HG02623 (cell line): Measurements from ENCODE around the gene SCNN1B.

Experiments
- ATAC-seq: cut with Tn5 transposase; IDR thresholded peaks from one replicate; pipeline ENCODE4 v1.9.1; 2021; ENCODE audit warnings: moderate library complexity; ENCODE audit not compliant: unreplicated experiment

Gene SCNN1B

DNA sequence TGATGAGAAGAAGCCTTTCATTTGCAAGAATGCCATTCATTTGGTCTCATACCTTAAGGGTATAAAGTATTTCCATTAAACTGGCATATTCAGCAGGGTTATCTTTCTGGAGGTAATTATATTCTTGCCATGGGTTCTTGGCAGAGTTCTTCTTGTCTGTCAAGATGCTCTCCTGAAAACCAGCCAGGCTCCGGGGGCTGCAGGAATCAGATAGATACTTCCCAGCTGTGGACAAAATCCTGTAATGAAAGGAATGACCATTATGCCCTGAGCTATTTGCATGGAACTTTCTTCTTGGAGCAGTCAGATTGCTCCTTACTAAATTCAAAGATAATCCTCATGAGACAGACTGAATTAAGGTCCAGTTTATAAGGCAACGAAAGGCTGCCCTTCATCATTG lies 103.9 kb downstream of the SCNN1B start:
- ATAC-seq = no peak

DNA sequence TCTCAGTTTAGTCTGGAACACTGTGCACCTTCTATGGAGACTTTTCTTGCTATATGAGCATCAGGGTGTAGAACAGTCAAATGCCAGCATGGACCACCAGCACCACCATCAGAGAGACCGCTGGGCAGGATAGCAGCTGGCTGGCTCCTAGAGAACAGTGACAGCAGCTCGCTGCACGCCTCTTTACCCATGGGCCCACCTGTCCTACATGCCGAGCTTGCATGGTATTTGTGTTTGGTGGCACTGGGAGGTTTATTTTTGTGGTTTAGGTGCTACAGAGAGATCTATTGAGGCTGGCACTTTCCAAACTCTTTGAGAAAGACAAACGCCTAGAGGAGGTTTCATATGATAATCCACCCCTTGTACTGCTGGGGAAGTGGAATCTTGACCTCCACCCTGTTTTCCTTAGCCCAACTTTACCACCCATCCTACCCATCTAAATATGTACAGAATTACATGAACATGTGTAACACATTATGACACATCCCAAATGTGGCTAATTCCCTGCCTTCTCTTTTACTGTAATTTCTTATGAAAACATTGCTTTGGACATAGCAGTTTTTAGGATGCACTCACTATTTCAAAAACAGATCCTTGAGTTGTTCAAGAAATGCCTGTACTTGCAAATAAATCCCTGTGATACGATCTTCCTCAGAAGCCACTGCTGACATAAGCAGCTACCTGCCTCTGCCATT lies 104.6 kb downstream of the SCNN1B start:
- ATAC-seq = no peak

DNA sequence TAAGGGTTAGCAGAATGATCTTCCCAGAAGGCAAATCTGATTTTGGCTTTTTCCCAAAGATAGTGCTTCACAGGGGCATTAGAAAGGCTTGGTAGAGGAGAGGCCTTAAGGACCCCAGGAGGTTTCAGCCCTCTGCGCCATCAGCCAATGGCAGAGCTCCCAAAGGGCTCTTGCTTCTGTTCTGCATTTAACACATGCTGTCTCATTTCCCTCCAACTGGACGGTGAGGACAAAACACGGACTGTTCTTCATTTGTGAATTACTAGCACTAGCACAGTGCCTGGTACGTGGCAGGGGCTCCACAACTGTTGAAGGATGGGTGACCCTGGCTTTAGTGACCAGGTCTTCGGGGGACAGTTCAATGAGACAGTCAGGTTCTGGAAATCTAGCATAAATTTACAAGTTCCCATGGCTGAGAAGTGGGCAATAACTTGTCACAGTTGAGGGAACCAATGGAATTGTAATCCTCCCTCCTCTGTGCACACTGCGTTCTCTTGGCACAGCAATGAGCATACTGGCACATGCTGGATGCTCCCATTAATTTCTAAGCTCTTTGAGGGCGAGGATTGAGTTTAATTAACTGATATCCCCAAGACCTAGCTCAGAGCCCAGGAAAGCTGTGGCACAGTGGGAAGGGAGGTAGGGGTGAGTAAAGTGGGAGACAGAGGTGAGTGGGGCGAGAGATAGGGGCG lies 105.5 kb downstream of the SCNN1B start:
- ATAC-seq = no peak

DNA sequence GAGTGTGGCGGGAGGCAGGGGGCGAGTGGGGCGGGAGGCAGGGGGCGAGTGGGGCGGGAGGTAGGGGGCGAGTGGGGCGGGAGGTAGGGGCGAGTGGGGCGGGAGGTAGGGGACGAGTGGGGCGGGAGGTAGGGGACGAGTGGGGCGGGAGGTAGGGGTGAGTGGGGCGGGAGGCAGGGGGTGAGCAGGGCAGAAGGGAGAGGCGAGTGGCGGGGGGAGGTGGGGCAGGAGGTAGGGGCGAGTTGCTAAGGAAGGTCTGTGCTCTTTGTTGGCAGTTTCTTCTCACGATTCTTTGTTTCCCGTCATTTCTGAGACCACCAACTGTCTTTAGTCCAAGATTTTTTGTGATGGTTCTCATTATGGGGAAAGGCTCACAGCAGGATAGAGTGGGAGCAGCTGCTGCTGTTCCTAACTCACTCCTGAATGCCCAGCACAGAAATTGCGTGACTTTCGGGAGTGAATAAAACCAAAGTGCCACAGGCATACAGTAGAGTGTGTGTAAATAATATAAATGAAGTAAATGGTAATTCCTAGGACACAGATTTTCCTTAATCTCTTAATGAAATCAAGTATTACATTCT lies 106.2 kb downstream of the SCNN1B start:
- ATAC-seq = no peak

DNA sequence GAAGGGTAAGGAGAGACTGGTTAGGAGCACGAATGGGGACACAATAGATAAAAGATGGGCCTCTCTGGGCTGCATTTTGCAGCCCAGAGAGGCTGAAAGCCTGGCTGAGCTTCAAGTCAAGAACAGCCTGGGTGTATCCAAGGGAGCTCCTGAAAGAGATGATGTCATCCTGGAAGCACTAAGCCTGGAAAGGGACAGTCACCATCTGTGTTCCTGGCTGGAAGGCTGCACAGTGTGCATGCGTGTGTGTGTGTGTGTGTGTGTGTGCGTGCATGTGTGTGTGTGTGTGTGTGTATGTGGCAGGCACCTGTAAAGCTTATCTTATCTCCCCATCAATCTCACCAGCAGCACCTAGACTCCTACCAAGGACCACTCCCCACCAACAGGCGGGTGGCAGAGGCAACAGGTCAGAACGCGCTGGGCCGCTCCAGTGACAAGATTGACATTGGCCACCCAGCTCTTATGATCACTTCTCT lies 106.8 kb downstream of the SCNN1B start:
- ATAC-seq = no peak

DNA sequence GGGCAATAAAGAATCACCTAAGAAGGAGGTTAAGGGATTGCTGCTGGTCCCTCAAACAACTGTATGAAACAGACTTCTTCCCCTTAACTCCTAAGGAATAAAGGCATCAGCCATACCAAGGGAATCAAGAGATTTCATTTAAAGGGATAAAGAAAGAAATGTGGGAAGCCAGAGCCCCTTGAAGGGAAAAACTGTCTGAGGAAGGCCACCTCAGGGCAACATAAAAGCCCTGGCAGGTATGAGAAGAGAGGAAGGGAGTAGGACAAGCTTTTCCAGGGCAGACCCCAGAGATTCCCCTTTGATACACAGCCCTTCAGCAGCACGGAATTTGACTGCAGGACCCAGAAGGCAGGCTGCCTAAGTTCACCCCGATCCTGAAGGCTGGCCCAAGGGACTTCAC lies 107.4 kb downstream of the SCNN1B start:
- ATAC-seq = no peak

DNA sequence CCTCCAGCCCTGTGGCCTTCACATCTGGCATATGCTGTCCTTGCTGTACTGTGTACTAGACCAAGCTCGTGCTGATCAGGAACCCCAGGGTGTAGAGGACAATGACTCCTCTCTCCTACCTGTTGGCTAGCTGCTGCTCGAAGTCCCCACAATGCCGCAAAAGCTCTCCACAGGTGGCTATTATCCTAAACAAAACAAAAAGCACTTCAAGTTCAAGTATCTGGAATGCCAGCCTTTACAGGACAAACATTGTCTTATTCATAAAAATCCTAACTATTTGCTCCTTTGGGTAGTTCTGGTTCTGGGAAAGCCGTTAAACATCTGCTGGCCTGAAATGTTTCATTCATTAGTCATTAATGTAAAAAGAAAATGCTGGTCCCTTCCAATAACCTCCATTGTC lies 108.1 kb downstream of the SCNN1B start:
- no peak for ATAC-seq

DNA sequence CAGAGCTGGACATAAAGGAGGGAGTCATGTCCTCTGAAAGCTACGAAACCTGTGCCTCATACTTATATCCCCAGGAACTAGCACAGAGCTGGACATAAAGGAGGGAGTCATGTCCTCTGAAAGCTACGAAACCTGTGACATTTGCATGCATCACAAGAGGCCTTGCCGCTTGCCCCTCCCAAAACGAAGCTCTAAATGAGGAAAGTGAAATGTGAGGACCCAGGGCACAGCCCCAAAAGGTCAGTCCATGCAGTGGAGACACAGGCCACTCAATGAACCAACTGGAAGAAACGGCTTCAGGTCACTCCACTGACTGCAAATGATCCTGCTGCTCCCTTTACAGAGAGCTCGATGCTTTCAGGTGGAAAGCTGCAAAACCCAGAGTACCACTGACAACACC lies 112.6 kb downstream of the SCNN1B start:
- ATAC-seq = no peak

DNA sequence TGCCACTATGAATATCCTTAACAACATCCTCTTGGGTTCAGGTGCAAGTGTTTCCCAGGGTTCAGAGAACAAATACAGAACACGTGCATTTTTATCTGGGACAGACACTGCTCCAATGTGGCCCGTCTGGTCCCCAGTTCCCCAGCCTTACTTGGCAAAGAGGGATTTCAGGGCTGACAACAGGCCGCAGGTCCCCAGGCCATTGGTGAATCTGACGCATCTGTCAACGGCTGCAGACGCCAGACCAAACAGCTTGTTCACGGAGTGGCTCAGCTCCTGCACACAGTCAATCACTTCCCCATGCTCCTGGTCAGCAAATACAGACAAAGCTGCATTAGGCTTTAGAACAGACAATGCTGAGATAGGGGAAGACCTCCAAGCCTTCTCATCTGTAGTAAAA lies 114.7 kb downstream of the SCNN1B start:
- no peak for ATAC-seq

DNA sequence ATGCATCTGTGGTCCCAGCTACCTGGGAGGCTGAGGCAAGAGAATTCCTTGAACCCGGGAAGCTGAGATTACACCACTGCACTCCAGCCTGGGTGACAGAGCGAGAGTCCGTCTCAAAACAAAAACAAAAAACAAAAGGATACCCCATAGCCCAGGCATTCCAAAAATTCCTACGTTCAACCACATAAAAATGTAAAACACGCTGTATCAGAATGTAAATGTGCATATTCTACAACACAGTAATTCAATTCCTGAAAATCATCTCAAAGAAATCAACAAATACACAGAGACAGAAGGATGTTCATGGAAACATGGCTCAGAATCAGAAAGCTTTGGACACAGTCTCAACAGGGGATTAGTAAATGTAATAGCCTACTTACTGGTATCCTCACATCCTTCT lies 117.9 kb downstream of the SCNN1B start:
- no peak for ATAC-seq

DNA sequence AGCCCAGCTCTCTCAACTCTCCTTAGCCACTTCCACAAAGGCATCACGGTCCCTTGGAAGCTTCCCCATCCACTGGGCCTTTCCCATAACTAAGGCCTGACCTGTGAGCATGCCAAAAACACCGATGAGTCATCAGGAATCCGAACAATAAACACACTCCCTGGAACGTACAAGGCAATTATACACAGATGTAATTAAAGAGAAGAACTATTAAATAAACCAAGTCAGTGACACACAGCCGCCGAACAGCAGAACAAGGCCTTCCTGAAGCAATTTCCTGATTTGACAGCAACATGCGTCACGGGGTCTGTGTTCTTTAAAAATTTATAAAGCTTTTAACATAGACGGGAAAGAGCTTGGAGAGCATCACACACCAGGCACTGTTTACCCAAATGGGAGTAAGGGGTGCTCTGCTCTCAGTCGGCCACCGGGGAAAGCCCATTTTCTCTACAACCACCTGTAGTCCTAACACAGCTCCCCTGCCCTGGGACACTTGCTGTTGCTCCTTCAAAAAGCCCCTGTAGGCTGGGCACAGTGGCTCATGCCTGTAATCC lies 121.5 kb downstream of the SCNN1B start:
- no peak for ATAC-seq

DNA sequence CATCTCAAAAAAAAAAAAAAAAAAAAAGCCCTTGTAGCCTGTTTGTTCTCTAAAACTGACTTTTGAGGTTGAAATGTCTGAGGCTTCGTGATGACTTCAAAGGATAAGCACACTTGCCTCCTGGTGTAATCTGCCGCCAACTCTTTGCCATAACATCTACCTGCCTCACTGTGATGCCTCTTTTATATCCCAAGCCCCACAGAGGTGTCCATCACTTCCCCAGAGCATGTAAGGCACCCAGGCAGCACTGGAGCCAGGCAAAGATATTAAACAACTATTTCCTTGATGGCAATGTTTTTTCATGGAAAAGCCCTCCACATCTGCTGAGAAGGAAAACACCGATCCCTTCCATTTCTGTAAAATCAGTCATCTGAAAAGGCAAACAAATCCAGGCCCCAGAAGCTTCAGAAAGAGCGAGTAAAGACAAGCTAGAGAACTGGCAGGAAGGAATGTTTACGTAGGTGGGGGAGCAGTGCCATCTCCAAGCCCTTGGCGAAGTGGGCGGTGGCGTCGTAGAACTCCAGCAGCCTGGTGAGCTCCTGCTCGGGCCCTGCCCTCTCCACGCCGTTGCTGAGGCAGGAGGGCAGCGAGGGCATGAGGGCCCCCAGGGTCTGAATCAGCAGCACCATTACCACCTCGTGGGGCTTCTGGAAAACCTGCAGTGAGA lies 122.3 kb downstream of the SCNN1B start:
- ATAC-seq = no peak

DNA sequence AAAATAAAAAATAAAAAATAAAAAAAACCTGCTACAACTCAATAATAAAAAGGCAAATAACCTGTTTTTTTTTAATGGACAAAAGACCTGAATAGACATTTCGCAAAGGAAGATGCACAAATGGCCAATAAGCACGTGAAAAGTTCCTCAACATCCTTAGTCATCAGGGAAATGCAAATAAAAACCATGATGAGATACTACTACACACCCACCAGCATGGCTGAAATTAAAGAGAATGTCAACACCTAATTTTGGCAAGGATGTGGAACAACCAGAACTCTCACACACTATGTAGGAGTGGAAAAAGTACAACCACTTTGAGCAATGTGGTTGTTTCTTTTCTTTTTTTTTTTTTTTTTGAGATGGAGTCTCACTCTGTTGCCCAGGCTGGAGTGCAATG lies 126.2 kb downstream of the SCNN1B start:
- ATAC-seq = no peak
